CD4-positive, alpha-beta T cell treated with Interleukin-1 beta for 1 hour (primary cell): ENCODE results near the gene BMP10.

Experiments used
- DNase-seq, 2 donors: peaks; one replicate each; pipeline ENCODE4 v3.0.0-alpha.2; 2020 to 2022

Gene BMP10

DNA sequence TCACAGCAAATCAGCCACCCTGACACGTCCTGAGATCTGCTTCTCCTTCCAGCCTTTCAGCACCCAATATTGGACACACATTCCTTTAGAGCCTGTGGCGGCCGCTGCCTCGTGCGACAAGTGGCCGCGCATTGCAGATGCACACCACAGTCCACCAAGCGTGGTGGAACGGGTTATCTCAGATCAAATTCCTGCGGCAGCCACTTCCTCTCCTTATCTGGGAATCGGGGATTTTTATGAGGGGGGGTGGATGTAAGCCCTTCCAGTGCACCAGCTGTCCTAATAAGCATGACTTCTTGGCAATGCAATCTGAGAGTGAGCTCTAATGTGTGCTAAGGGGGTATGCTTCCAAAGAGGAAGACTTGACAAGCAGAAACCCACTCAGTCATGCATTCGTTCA is 18.3 kb upstream of the BMP10 start:
- no peak for DNase-seq

DNA sequence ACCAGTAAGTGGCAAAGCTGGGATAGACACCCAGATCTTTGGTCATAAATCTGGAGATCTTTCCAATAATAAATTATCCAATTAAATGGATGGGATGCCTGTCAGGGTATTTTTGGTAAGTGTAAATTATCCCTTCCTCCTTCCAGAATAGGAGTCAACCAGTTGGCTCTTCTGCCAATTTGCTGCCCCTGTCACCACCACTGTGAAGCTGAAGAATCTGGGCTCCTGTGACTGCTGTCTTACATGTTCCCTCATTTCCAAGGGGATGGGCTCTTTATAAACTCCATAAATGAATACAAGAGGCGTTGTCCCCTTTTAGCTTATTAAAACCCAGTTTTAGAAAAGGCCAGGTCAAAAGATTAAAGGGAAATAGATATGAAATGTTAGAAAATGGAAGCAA is 17.8 kb upstream of the BMP10 start:
- DNase-seq = no peak

DNA sequence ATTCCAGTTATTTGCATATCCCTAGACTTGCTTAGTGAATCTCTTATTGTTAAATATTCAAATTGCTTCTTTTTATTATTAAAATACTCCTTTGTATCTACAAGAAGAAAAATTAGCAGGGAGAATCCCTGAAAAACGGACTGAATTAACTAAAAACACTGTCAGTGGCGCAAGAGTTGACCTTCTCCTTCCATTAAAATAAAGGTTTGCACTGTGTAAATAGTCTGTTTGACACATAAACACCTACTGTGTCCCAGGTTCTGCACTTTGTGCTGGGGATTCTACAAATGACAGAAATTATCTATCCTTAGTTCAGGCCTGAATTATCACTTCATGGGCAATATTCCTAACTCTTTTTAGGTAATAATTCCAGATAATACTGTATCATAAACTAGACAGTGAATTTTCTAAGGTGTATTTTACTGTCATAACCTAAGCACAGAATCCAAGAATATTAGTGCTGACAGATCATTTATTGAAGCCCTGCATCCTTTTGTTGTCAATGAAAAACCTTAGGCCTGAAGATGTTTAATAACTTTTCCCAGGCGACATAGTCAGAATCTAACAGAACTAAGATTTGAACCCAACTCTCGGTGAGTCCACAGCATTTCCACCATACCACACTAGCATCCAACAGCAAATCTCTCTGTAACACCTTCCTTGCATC is 17.0 kb upstream of the BMP10 start:
- DNase-seq = no peak

DNA sequence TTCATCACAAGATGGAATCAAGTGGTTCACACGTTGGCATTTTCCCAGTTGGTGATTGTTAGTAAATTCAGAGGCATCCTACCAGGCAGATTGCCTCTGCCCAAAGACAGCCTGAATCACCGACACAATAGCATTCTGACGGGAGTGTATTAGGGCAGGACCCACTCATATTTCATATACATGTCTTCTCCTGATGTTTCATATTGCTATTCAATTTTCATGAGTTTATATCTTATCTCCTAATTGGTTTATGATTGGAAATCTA is 14.5 kb upstream of the BMP10 start:
- no peak for DNase-seq

DNA sequence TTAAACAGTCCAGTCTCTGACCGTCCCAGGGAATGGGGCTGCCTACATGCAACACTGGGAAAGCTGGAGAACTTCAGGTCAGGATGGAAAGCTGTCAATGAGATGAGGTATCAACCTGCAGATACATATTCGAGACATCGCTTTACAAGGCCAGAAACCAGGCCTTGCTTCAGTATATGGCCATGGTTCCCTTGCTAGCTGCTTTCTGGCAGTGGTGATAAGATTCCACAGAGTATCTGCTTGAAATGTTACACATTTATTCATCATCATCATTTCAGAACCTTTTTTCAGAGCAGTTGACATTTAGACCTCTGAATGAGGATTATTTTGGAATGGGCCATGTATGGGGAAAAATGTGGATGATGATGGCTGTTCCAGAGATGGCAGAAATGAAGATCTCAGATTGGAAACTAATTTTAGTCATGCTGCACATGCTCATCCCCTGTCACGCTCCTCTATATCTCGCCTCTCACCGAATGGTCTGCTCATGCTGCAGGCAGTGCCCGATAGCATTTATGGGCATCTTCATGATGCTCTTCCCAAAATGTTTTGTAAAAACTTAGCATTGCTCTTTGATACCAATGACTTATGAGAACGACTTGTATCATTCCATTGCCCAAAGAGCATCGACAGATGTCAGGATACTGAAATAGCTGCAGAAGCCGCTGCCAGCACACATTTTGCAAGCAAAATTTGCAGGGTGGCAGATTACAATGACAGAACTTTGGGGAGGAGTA is 14.0 kb upstream of the BMP10 start:
- no peak for DNase-seq

DNA sequence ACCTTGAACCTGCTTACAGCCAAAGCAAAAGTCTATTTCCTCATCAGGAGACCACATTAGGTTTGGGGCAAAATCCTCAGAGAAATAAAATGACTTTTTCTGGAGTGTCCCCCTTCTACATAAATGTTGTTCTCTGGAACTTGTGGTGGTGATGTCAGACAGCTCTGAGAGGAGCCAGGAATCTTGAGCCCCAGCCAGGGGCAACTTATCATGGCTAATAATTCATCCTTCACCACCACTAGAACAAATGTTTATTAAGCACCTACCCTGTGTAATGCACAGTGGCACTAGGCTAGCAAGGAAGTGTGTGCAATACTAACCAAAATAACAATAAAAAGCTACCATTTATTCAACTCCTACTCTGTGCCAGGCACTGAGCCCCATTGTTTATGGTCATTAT is 9.0 kb upstream of the BMP10 start:
- no peak for DNase-seq

DNA sequence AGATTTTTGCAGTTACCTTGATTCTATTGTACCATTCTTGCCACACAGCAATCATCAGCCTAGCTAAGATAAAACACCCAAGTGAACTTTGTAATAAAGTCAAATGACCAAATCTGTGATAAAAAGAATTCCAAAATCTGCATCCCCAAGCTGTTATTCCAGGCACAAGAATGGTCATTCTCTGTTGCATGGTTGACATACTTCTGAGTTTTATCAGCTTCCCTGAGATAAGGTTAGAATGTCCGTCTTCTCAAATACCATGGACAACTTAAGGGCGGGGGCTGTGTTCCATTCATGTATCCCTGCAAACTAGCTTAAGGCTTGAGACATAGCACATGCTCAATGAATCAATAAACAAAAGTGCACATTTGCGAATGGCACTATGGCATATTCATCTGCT is 8.1 kb upstream of the BMP10 start:
- DNase-seq = no peak

DNA sequence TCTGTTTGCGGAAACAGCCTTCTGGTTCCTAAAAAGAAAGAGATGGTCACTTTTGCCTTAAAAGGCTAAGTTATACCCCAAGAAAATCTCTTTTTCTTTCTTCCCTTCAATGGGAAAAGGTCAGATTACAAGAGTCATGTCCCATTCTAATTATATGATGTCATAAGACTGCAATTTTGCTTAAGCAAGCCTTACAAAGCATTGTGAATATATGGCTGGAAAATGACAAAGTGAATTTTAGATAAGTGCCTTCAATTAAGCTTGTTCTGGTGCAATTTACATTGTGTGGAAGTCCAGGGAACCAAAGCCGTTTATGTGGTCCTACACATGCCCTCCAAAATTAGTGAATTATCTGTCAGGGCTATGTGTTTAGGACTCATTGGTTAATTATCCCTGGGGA is 7.6 kb upstream of the BMP10 start:
- DNase-seq = no peak

DNA sequence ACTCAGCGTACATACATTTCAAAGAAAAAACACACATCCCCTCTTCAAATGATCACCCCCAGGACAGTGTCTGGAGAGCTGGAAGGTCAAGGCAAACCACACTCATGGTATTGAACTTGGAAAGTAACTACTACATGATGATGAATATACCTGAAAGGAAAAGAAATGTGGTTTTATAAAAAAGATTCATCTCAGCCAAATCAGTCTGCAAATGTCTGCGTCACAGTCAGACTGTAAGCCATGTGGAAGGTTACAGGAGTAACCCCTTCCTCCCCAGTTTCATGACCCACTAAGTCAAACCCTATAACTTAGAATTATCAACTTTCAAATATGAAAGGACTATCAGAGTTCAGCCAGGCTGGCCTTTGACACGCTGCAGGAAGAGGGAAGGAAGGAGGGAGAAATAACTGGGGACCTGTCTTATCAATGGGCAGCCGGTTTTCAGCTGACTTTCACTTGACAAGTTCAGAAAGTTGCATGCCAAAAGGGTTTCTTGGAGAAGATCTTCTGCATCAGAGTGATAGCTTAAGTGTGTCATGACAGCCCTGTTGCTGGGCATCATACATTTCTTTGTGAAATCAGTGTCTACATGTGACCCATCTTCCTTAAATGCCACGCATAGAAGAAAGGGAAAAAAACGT is 7.0 kb upstream of the BMP10 start:
- no peak for DNase-seq

DNA sequence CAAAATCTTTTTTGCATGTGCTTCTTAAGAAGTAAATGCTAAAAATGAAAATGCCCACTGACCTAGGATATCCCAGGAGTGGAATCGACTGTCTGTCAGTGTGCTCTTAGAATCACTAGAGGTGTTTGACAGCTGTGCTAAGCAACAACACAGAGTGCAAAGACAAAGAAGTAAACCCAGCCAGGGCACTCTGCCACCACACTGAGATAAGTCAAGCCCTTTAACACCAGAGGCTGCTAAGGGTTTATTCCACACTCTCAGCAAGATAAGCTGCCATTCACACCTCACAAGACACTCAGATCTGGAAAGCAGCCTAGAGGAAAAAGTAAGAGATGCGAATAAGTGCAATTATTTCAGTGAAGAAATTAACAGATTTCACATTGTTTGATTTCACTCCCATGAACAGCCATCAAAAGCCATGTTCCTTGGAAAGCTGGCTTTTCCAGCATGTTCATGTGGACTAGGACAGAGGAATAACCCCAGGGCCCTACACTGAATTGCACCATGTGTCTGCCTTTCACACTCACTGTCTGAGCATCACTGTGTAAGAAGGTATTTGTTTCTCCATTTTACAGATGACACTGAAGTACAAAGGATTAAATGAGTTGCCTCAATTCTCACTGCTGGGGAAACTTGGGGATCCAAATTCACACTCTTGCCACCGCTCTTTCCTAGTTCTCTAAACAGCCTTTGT is 6.0 kb upstream of the BMP10 start:
- DNase-seq = no peak

DNA sequence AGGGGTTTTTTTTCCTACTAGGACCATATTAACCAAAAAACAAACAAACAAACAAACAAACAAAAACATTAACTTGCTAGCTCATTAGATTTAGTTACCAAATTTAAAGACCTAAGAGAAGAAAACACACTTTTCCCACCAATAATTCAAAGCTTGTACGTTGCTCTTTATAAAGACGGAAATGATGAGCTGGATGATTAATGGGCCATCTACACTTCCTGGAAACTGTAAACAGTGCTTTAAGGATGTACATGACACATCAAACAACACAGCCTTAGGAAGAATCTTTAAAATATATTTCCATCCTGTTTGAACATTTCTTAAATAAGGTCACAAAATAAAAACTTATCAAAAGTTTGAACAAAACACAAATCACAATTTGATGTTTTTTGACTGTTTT is 982 bp downstream of the BMP10 start:
- DNase-seq = no peak

DNA sequence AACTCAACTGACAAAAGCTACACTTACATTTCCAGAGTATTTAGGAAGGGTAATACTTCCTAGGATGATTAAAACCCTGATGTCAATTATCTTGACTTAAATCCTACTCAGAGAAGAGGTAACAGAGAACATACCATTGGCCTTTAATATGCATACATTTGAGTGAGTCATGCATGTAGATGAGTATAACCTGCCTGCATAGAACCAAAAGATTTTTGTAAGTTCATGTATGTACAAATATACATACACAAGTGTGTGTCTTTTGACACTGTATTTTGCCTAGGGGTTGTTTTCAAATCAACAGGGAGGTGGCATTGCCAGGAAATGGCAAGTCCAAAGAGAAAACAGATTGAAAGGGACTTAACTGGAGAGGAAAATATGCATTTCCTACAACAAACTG is 6.1 kb downstream of the BMP10 start:
- DNase-seq = no peak

DNA sequence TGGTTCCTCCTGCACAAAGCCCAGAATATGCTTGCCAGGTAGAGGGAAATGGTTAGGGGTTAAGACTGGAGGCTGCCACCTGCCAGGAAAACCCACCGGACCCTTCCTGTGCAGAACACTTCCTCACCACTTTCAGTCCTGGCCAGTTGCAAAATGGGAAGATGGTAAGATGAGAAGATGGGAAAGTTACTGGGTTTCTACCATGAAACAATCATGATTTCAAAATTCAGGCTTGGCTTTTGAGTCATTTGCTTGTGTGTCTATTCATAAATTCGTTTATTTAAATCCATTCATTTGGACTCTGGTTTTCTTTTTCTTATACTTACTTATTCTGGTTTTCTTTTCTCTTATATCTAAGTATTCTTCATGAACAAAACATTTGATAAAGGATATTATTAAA is 7.2 kb downstream of the BMP10 start:
- no peak for DNase-seq

DNA sequence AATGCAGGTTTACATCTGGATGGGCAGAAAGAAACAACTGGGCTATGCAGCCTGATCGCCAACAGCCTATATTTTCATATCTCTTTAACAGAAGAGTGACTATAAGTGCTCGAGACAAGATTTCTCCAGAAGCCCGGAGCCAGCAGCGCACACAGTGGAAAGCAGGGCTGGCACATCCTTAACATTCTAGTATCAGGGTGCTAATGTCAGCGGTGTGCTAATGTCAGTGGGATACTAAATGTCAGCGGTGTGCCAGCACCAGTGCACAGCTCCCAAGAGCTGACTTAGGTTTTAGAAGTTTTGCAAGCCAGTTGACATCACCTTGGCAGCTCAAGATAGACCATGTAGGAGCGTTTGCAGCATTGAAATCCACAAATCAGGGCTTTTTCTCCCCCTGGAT is 8.3 kb downstream of the BMP10 start:
- DNase-seq = no peak

DNA sequence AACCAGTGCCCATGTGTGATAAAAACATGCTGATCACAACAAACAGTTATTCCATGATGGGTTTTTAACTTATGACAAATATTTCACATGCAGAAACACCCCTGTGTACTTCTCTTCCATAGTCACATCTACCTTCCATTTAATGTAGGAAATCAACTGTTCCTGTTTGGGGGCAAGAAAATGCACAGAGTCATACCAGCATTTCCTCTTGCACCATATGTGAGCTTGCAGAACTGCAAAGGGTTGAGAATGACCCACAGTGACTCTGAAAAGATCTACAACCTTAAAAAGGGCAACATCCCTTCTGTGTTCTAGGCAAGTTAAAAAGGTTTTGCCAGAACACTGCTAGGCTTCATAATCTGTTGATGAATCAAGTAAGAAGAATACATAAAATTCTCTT is 9.9 kb downstream of the BMP10 start:
- DNase-seq = no peak

DNA sequence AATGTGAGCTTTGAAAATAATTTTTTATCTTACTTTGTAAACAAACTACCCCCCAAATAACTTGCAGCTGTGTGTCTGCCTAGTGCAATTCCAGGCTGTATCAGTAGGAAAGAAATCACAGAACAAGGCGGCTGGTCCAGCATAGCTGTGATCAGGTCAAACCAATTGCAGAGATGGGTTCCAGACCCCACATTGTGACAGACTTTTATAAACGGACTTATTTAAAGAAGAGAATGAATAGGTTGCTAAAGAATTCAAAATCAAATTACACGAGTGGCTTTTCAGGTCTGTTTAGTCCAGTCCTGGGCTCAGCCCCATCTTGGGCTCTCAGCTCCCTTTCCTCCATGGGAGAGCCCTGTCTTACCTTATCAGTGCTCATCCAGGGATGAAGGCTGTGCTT is 11.1 kb downstream of the BMP10 start:
- no peak for DNase-seq

DNA sequence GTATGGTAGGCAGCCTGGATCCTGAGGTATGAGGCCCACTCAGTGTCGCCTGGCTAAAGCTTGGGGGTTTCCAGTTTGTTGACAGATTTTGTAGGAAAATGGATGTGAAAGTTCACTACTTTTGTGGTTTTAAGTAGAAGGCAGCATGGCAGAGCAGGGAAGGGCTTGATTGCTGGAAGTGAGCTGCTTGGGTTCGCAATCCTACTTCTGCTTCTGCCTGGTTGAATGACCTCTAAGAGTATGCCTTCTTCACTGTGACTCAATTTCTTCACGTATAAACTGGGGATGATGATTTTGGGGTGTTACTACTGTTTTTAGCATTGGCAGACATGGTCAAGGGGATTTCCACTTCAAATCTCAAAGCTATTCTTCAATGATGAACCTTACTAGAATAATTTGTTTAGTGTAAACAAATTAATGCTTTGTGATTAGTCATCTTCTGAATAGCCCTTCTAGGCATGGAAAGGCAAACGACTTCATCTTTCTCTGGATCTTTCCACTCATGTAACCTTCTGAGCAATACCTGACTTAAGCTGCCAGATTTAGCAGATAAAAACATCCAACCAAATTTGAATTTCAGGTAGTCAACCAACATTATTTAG is 13.2 kb downstream of the BMP10 start:
- DNase-seq = peak in 1 of 2 donors; percentile 66

DNA sequence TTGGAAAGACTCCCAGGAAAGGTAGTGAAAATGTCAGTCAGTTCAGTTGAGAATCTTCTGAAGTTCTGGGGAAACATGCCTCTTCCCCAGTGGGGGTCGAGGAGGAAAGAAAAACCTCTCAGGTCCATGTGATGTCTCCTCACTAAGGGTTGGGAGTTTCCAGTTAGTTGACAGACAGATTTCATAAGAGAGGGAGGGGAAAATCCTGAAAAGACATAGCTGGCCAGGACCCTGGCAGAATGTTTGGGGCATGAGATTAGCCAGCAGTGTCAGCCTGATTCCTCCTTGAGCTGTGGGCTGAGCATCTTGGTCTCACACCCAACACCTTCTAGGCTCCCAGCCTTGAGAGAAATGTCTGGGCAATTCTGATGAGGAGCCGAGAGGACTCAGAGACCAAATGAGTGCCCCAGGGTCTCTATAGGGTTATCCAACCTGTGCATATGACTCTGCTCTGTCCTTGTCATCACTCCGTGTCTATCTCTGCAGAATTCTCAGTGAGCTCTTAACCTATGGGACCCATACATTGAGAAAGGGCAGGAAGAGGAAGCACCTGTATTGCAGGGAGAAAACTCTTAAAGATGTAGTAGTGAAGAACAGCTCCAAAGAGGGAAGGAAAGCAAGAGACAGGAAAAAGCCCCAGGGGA is 13.9 kb downstream of the BMP10 start:
- no peak for DNase-seq

DNA sequence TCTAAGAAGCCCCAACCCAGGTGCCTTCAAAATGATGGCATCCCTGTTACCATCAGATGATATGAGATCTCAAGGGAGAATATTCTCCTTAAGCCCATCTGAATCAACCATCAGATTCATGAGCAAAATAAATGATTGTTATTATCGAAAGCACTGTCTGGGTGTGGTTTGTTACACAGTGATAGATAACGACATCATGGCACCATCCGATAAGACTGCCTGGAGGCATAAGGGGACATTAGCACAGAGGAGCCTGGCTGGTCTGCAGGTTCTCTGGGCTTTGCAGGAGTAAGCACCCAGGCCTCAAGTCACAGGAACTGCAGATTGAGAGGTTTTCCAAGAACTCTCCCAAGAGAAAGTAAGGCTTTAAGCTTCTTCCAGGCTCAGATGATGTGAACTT is 15.6 kb downstream of the BMP10 start:
- DNase-seq = no peak

DNA sequence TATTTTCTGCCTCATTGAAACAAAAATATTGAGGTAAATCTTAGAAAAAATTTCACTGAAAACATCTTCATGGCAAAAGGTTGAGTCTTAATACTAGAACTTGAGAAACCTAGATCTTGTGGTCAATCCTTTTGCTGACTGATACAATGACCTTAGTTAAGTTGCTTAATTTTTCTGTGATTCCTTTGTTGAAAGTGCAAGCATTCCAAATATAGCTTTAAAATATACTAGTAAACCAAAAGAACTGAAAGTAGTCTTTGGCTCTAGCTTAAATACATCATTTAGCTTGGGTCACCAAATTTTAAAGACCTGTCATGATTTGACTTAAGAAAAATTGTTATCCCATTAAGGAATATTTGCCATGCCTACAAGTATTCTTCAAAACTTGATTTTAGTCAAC is 16.7 kb downstream of the BMP10 start:
- no peak for DNase-seq

DNA sequence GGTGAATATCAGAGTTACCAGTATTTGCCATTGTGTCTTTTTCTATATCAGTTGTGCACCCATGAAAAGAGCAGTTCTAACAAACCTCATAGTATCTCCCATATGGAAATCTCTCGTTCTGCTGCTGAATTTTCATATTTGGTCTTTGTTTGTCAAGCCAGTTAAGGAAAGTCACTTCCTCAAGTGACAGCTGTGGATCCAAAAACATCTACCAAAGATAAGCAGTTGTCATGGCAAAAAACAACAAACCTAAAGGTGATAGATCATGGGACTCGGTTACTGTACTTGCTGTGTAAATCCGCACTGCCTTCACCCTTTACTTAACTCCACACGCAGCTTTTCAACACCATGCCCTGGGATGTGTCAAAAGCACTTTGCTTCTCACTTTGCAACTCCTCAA is 17.3 kb downstream of the BMP10 start:
- no peak for DNase-seq

DNA sequence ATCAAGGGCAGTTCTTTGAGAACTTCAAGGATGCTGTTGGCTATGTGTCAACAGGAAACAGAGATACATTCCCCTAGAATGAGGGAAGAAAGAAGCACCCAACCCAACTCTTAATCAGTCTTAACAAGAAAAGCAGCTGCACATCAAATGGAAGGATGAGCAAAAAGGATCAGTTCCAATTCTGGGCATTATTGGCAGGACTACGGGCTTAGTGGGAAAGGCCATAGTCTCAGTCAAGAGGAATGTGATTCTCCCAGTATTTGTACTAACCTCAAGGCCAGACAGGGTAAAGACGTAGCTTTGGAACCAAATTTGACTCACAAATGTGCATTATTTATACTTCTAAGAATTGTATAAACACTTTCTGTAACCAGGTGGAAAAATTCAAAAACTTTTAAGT is 18.2 kb downstream of the BMP10 start:
- DNase-seq = no peak

DNA sequence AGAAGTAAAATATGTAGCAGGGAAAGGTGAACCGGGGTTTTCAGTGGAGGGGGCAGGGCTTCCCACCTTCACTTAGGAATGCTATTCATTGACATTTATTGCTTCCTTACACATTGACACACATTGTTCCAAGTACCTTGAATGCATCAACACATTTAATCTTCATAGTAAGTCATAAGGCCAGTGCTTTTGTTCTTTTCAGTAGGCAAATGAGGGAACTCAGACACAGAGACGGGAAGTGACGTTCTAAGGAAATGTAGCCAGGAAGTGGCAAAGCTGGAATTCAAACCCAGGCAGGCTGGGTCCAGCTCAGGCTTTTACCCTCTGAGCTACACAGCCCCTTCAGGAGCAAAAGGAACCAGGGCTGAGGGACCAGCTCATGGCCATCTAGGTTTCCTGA is 20.7 kb downstream of the BMP10 start:
- no peak for DNase-seq
